Measurements from ENCODE around the gene C16orf78. TPM values are rescaled to one million over a fixed set of nuclear protein-coding genes. Genes with fewer than 3 reads are reported as not detected.

Gene C16orf78
- total and polyA plus RNA-seq, 4 experiments from 2014 or later: not detected

GRCh38 chr16:49335828-49336227 lies 37.8 kb upstream of the C16orf78 start:
- Mint-ChIP-seq H3K9me3 (no peaks in the 10 kb centered on the region), H3K4me1 (no peaks in the 10 kb centered on the region), H3K27ac (no peak overlapping the region), H3K27me3 (peaks cover 3 to 4% of the 10 kb centered on the region in 2 donors), H3K4me3 (no peak overlapping the region), H3K36me3 (no peaks in the 10 kb centered on the region)
- Histone ChIP-seq H3K4me3 (ENCODE audit: low read length in 2 of 2) (no peak overlapping the region), H3K9me3 (ENCODE audit: control insufficient read depth in 1 of 2, low read length in 2 of 2) (no peaks in the 10 kb centered on the region), H3K27me3 (ENCODE audit: insufficient read depth, low read length) (no peaks in the 10 kb centered on the region), H3K36me3 (ENCODE audit: insufficient read depth, low read length) (no peaks in the 10 kb centered on the region), H3K4me1 (ENCODE audit: insufficient read depth, low read length) (no peaks in the 10 kb centered on the region), H3K27ac (ENCODE audit: low read depth, low read length) (no peak overlapping the region)
- ChIA-PET CTCF (ENCODE audit: partially characterized antibody) (no interaction called here), POLR2A (ENCODE audit: partially characterized antibody) (no interaction called here)
- intact Hi-C loops (cut with micrococcal nuclease): no loop called here
- DNase-seq: no peak

- Mint-ChIP-seq H3K36me3 (no peaks in the 10 kb centered on the region), H3K27ac (no peak overlapping the region), H3K9me3 (peaks cover 0 to under 1% (median 0%) of the 10 kb centered on the region in 8 donors), H3K4me3 (no peak overlapping the region), H3K27me3 (peaks cover 3 to 4% of the 10 kb centered on the region in 2 donors), H3K4me1 (no peaks in the 10 kb centered on the region)
- Histone ChIP-seq H3K27me3 (ENCODE audit: insufficient read depth, low read length) (no peaks in the 10 kb centered on the region), H3K36me3 (ENCODE audit: insufficient read depth, low read length) (no peaks in the 10 kb centered on the region), H3K9me3 (ENCODE audit: control insufficient read depth in 1 of 2, low read length in 2 of 2) (no peaks in the 10 kb centered on the region), H3K4me1 (ENCODE audit: insufficient read depth, low read length) (no peaks in the 10 kb centered on the region), H3K27ac (ENCODE audit: low read depth, low read length) (no peak overlapping the region), H3K4me3 (ENCODE audit: low read length in 2 of 2) (no peak overlapping the region)
- POLR2A ChIA-PET (ENCODE audit: partially characterized antibody): no interaction called here
- DNase-seq: no peak
- intact Hi-C loops (cut with micrococcal nuclease): no loop called here
- CTCF ChIA-PET (ENCODE audit: partially characterized antibody): interaction anchor here (1.1 kb wide), 1 partner anchor 13 kb away, joined by 3 read pairs; no protein-coding TSS in a partner anchor
These were observed 37.0 kb upstream of the C16orf78 start for GRCh38 chr16:49336581-49336980.

- POLR2A ChIA-PET (ENCODE audit: partially characterized antibody): no interaction called here
- H3K9me3 Mint-ChIP-seq: peaks cover 0 to 2% (median 0%) of the 10 kb centered on the region in 8 donors
These were observed 35.7 kb upstream of the C16orf78 start for GRCh38 chr16:49337814-49338350.

GRCh38 chr16:49338611-49339265 lies 34.9 kb upstream of the C16orf78 start:
- intact Hi-C loops (cut with micrococcal nuclease): no loop called here
- no peak overlapping the region for H3K4me3 ChIP-seq (ENCODE audit: low read length in 2 of 2)
- POLR2A ChIA-PET (ENCODE audit: partially characterized antibody): no interaction called here

More at GRCh38 chr16:49337814-49338350, 35.7 kb upstream of the C16orf78 start:
- no peak overlapping the region for H3K4me3 ChIP-seq (ENCODE audit: low read length in 2 of 2)
- no peaks in the 10 kb centered on the region for H3K27me3 ChIP-seq (ENCODE audit: insufficient read depth, low read length)
- Mint-ChIP-seq H3K4me3 (no peak overlapping the region), H3K36me3 (no peaks in the 10 kb centered on the region), H3K27me3 (peaks cover 4% of the 10 kb centered on the region in 2 donors), H3K4me1 (no peaks in the 10 kb centered on the region), H3K27ac (no peak overlapping the region)
- no peaks in the 10 kb centered on the region for H3K4me1 ChIP-seq (ENCODE audit: insufficient read depth, low read length)
- CTCF ChIA-PET (ENCODE audit: partially characterized antibody): interaction anchor here (0.9 kb wide), 1 partner anchor 15 kb away, joined by 3 read pairs; no protein-coding TSS in a partner anchor
- H3K36me3 ChIP-seq (ENCODE audit: insufficient read depth, low read length): no peaks in the 10 kb centered on the region
- no peaks in the 10 kb centered on the region for H3K9me3 ChIP-seq (ENCODE audit: control insufficient read depth in 1 of 2, low read length in 2 of 2)
- intact Hi-C loops (cut with micrococcal nuclease): no loop called here
- DNase-seq: no peak
- no peak overlapping the region for H3K27ac ChIP-seq (ENCODE audit: low read depth, low read length)

GRCh38 chr16:49340466-49340865 lies 33.1 kb upstream of the C16orf78 start:
- Histone ChIP-seq H3K4me1 (ENCODE audit: insufficient read depth, low read length) (no peaks in the 10 kb centered on the region), H3K9me3 (ENCODE audit: control insufficient read depth in 1 of 2, low read length in 2 of 2) (no peaks in the 10 kb centered on the region), H3K4me3 (ENCODE audit: low read length in 2 of 2) (no peak overlapping the region), H3K36me3 (ENCODE audit: insufficient read depth, low read length) (no peaks in the 10 kb centered on the region), H3K27ac (ENCODE audit: low read depth, low read length) (no peak overlapping the region), H3K27me3 (ENCODE audit: insufficient read depth, low read length) (no peaks in the 10 kb centered on the region)
- peaks cover 4% of the 10 kb centered on the region in 2 donors for H3K27me3 Mint-ChIP-seq
- H3K36me3 Mint-ChIP-seq: no peaks in the 10 kb centered on the region
- POLR2A ChIA-PET (ENCODE audit: partially characterized antibody): no interaction called here
- no peak overlapping the region for H3K4me3 Mint-ChIP-seq
- H3K9me3 Mint-ChIP-seq: peaks cover 0 to 3% (median 0%) of the 10 kb centered on the region in 8 donors
- CTCF ChIA-PET (ENCODE audit: partially characterized antibody): no interaction called here
- H3K4me1 Mint-ChIP-seq: no peaks in the 10 kb centered on the region
- intact Hi-C loops (cut with micrococcal nuclease): no loop called here
- DNase-seq: no peak
- no peak overlapping the region for H3K27ac Mint-ChIP-seq

More at GRCh38 chr16:49338611-49339265, 34.9 kb upstream of the C16orf78 start:
- Mint-ChIP-seq H3K27me3 (peaks cover 4% of the 10 kb centered on the region in 2 donors), H3K4me3 (no peak overlapping the region), H3K4me1 (no peaks in the 10 kb centered on the region), H3K36me3 (no peaks in the 10 kb centered on the region), H3K9me3 (peaks cover 0 to 2% (median 0%) of the 10 kb centered on the region in 8 donors), H3K27ac (no peak overlapping the region)
- Histone ChIP-seq H3K36me3 (ENCODE audit: insufficient read depth, low read length) (no peaks in the 10 kb centered on the region), H3K27me3 (ENCODE audit: insufficient read depth, low read length) (no peaks in the 10 kb centered on the region), H3K27ac (ENCODE audit: low read depth, low read length) (no peak overlapping the region), H3K4me1 (ENCODE audit: insufficient read depth, low read length) (no peaks in the 10 kb centered on the region), H3K9me3 (ENCODE audit: control insufficient read depth in 1 of 2, low read length in 2 of 2) (no peaks in the 10 kb centered on the region)
- no peak for DNase-seq
- CTCF ChIA-PET (ENCODE audit: partially characterized antibody): no interaction called here

- no peak overlapping the region for H3K27ac ChIP-seq (ENCODE audit: low read depth, low read length)
- H3K27ac Mint-ChIP-seq: no peak overlapping the region
- ChIA-PET POLR2A (ENCODE audit: partially characterized antibody) (no interaction called here), CTCF (ENCODE audit: partially characterized antibody) (no interaction called here)
- H3K4me3 ChIP-seq (ENCODE audit: low read length in 2 of 2): no peak overlapping the region
- no peak overlapping the region for H3K4me3 Mint-ChIP-seq
- no peaks in the 10 kb centered on the region for H3K36me3 ChIP-seq (ENCODE audit: insufficient read depth, low read length)
- no peaks in the 10 kb centered on the region for H3K4me1 ChIP-seq (ENCODE audit: insufficient read depth, low read length)
- intact Hi-C loops (cut with micrococcal nuclease): no loop called here
- H3K4me1 Mint-ChIP-seq: no peaks in the 10 kb centered on the region
- no peaks in the 10 kb centered on the region for H3K36me3 Mint-ChIP-seq
- H3K9me3 ChIP-seq (ENCODE audit: control insufficient read depth in 1 of 2, low read length in 2 of 2): no peaks in the 10 kb centered on the region
- peaks cover 0 to 4% (median 0%) of the 10 kb centered on the region in 8 donors for H3K9me3 Mint-ChIP-seq
- no peak for DNase-seq
- no peaks in the 10 kb centered on the region for H3K27me3 ChIP-seq (ENCODE audit: insufficient read depth, low read length)
- peaks cover 4% of the 10 kb centered on the region in 2 donors for H3K27me3 Mint-ChIP-seq
These were observed 31.9 kb upstream of the C16orf78 start for GRCh38 chr16:49341706-49342105.

- no peak overlapping the region for H3K27ac Mint-ChIP-seq
- no peaks in the 10 kb centered on the region for H3K36me3 Mint-ChIP-seq
- Histone ChIP-seq H3K4me3 (ENCODE audit: low read length in 2 of 2) (no peak overlapping the region), H3K4me1 (ENCODE audit: insufficient read depth, low read length) (no peaks in the 10 kb centered on the region), H3K36me3 (ENCODE audit: insufficient read depth, low read length) (no peaks in the 10 kb centered on the region), H3K27me3 (ENCODE audit: insufficient read depth, low read length) (no peaks in the 10 kb centered on the region), H3K27ac (ENCODE audit: low read depth, low read length) (no peak overlapping the region), H3K9me3 (ENCODE audit: control insufficient read depth in 1 of 2, low read length in 2 of 2) (no peaks in the 10 kb centered on the region)
- no peaks in the 10 kb centered on the region for H3K4me1 Mint-ChIP-seq
- no peak for DNase-seq
- intact Hi-C loops (cut with micrococcal nuclease): no loop called here
- peaks cover 4% of the 10 kb centered on the region in 2 donors for H3K27me3 Mint-ChIP-seq
- POLR2A ChIA-PET (ENCODE audit: partially characterized antibody): no interaction called here
- CTCF ChIA-PET (ENCODE audit: partially characterized antibody): no interaction called here
- peaks cover 0 to 4% (median 0%) of the 10 kb centered on the region in 8 donors for H3K9me3 Mint-ChIP-seq
- no peak overlapping the region for H3K4me3 Mint-ChIP-seq
These were observed 31.0 kb upstream of the C16orf78 start for GRCh38 chr16:49342336-49343265.

Data from CD4-positive, alpha-beta memory T cell (primary cell).